ENCODE results near the gene MSI2.
A peak's percentile ranks its signal among the peaks of the same experiment; 100 is the strongest.

Gene MSI2

GRCh38 chr17:57624386-57624785 lies 368.1 kb downstream of the MSI2 start:
- Histone ChIP-seq H2BK5ac (ENCODE audit: low read length) (no peak overlapping the region), H3K9ac (ENCODE audit: low read depth, low read length, poor library complexity) (no peak overlapping the region), H4K91ac (ENCODE audit: low read depth, low read length, poor library complexity) (no peak overlapping the region), H3K27me3 (ENCODE audit: control insufficient read depth in 3 of 3, insufficient read depth in 3 of 3, low read depth in 1 of 3, low read length in 3 of 3) (no peaks in the 10 kb centered on the region), H3K36me3 (replicated peaks in 1 of 2; ENCODE audit: control insufficient read depth in 2 of 2, insufficient read depth in 2 of 2, low read length in 2 of 2) (peaks cover 26 to 54% of the 10 kb centered on the region in 2 donors), H3K18ac (ENCODE audit: low read length) (peak overlapping the region; percentile 82), H3K9me3 (replicated peaks in 1 of 2; ENCODE audit: control insufficient read depth in 2 of 2, insufficient read depth in 1 of 2, low read depth in 1 of 2, low read length in 2 of 2) (peaks cover 0 to 3% of the 10 kb centered on the region in 2 donors), H2BK12ac (ENCODE audit: low read length) (no peak overlapping the region), H3K4ac (ENCODE audit: low read length) (no peak overlapping the region), H3K27ac (replicated peaks; ENCODE audit: low read length) (no peak overlapping the region), H3K4me3 (ENCODE audit: low read length in 2 of 2) (no peak overlapping the region), H2AK5ac (ENCODE audit: low read depth, low read length) (no peak overlapping the region), H3K79me1 (ENCODE audit: low read depth, low read length) (peaks cover 4% of the 10 kb centered on the region), H3K4me2 (ENCODE audit: insufficient read depth, low read length, poor library complexity, severe bottlenecking) (no peak overlapping the region), H2BK15ac (ENCODE audit: low read length) (no peak overlapping the region), H3K23ac (ENCODE audit: low read depth, low read length, poor library complexity) (no peak overlapping the region), H4K8ac (ENCODE audit: low read depth, low read length) (no peak overlapping the region), H3K4me1 (ENCODE audit: control insufficient read depth in 2 of 2, insufficient read depth in 1 of 2, low read depth in 1 of 2, low read length in 2 of 2) (peaks cover 15 to 18% of the 10 kb centered on the region in 2 donors), H3K14ac (ENCODE audit: low read length) (no peak overlapping the region), H2BK120ac (ENCODE audit: low read depth, low read length) (no peak overlapping the region), H2AFZ (ENCODE audit: low read length) (no peak overlapping the region)
- DNase-seq (ENCODE audit: low spot score), result no peak
- no CpG with 5 or more reads among the region's 8 CpGs for WGBS, 2 donors (ENCODE audit: extremely low coverage in 2 of 2, insufficient read length in 2 of 2, insufficient replicate concordance in 1 of 2)

- Histone ChIP-seq H3K36me3 (replicated peaks in 1 of 2; ENCODE audit: control insufficient read depth in 2 of 2, insufficient read depth in 2 of 2, low read length in 2 of 2) (peaks cover 27 to 57% of the 10 kb centered on the region in 2 donors), H3K9me3 (replicated peaks in 1 of 2; ENCODE audit: control insufficient read depth in 2 of 2, insufficient read depth in 1 of 2, low read depth in 1 of 2, low read length in 2 of 2) (peaks cover 0 to 3% of the 10 kb centered on the region in 2 donors), H3K4me2 (ENCODE audit: insufficient read depth, low read length, poor library complexity, severe bottlenecking) (no peak overlapping the region), H3K4me3 (ENCODE audit: low read length in 2 of 2) (no peak overlapping the region), H2AFZ (ENCODE audit: low read length) (no peak overlapping the region), H3K27me3 (ENCODE audit: control insufficient read depth in 3 of 3, insufficient read depth in 3 of 3, low read depth in 1 of 3, low read length in 3 of 3) (no peaks in the 10 kb centered on the region), H3K4me1 (ENCODE audit: control insufficient read depth in 2 of 2, insufficient read depth in 1 of 2, low read depth in 1 of 2, low read length in 2 of 2) (peaks cover 15 to 18% of the 10 kb centered on the region in 2 donors), H4K8ac (ENCODE audit: low read depth, low read length) (no peak overlapping the region), H2BK120ac (ENCODE audit: low read depth, low read length) (no peak overlapping the region), H4K91ac (ENCODE audit: low read depth, low read length, poor library complexity) (no peak overlapping the region), H3K27ac (replicated peaks; ENCODE audit: low read length) (no peak overlapping the region), H2BK5ac (ENCODE audit: low read length) (no peak overlapping the region), H3K23ac (ENCODE audit: low read depth, low read length, poor library complexity) (no peak overlapping the region), H3K4ac (ENCODE audit: low read length) (no peak overlapping the region), H3K14ac (ENCODE audit: low read length) (no peak overlapping the region), H2BK12ac (ENCODE audit: low read length) (no peak overlapping the region), H3K79me1 (ENCODE audit: low read depth, low read length) (peaks cover 4% of the 10 kb centered on the region), H3K18ac (ENCODE audit: low read length) (peak overlapping the region; percentile 45), H3K9ac (ENCODE audit: low read depth, low read length, poor library complexity) (no peak overlapping the region), H2BK15ac (ENCODE audit: low read length) (no peak overlapping the region), H2AK5ac (ENCODE audit: low read depth, low read length) (no peak overlapping the region)
- DNase-seq (ENCODE audit: low spot score), result no peak
- WGBS, 2 donors (ENCODE audit: extremely low coverage in 2 of 2, insufficient read length in 2 of 2, insufficient replicate concordance in 1 of 2), result no CpG with 5 or more reads among the region's 1 CpG
These were observed 369.2 kb downstream of the MSI2 start for GRCh38 chr17:57625511-57625910.

GRCh38 chr17:57625957-57626356 lies 369.6 kb downstream of the MSI2 start:
- Histone ChIP-seq H4K8ac (ENCODE audit: low read depth, low read length) (no peak overlapping the region), H3K14ac (ENCODE audit: low read length) (no peak overlapping the region), H2BK12ac (ENCODE audit: low read length) (no peak overlapping the region), H2BK5ac (ENCODE audit: low read length) (no peak overlapping the region), H4K91ac (ENCODE audit: low read depth, low read length, poor library complexity) (no peak overlapping the region), H2AFZ (ENCODE audit: low read length) (no peak overlapping the region), H3K4me3 (ENCODE audit: low read length in 2 of 2) (peak overlapping the region in 1 of 2 donors; percentile 11), H3K23ac (ENCODE audit: low read depth, low read length, poor library complexity) (peak overlapping the region; percentile 67), H3K79me1 (ENCODE audit: low read depth, low read length) (peaks cover 4% of the 10 kb centered on the region), H3K4me2 (ENCODE audit: insufficient read depth, low read length, poor library complexity, severe bottlenecking) (no peak overlapping the region), H3K36me3 (replicated peaks in 1 of 2; ENCODE audit: control insufficient read depth in 2 of 2, insufficient read depth in 2 of 2, low read length in 2 of 2) (peaks cover 26 to 61% of the 10 kb centered on the region in 2 donors), H2BK120ac (ENCODE audit: low read depth, low read length) (no peak overlapping the region), H3K27ac (replicated peaks; ENCODE audit: low read length) (no peak overlapping the region), H3K18ac (ENCODE audit: low read length) (peak overlapping the region; percentile 45), H3K27me3 (ENCODE audit: control insufficient read depth in 3 of 3, insufficient read depth in 3 of 3, low read depth in 1 of 3, low read length in 3 of 3) (no peaks in the 10 kb centered on the region), H2AK5ac (ENCODE audit: low read depth, low read length) (no peak overlapping the region), H3K4ac (ENCODE audit: low read length) (no peak overlapping the region), H3K4me1 (ENCODE audit: control insufficient read depth in 2 of 2, insufficient read depth in 1 of 2, low read depth in 1 of 2, low read length in 2 of 2) (peaks cover 15 to 18% of the 10 kb centered on the region in 2 donors), H2BK15ac (ENCODE audit: low read length) (no peak overlapping the region), H3K9me3 (replicated peaks in 1 of 2; ENCODE audit: control insufficient read depth in 2 of 2, insufficient read depth in 1 of 2, low read depth in 1 of 2, low read length in 2 of 2) (peaks cover 0 to 1% of the 10 kb centered on the region in 2 donors), H3K9ac (ENCODE audit: low read depth, low read length, poor library complexity) (no peak overlapping the region)
- no peak for DNase-seq (ENCODE audit: low spot score)
- no CpG with 5 or more reads among the region's 9 CpGs for WGBS, 2 donors (ENCODE audit: extremely low coverage in 2 of 2, insufficient read length in 2 of 2, insufficient replicate concordance in 1 of 2)

- Histone ChIP-seq H2AK5ac (ENCODE audit: low read depth, low read length) (no peak overlapping the region), H2BK12ac (ENCODE audit: low read length) (no peak overlapping the region), H3K4me1 (ENCODE audit: control insufficient read depth in 2 of 2, insufficient read depth in 1 of 2, low read depth in 1 of 2, low read length in 2 of 2) (peaks cover 15 to 18% of the 10 kb centered on the region in 2 donors), H3K9ac (ENCODE audit: low read depth, low read length, poor library complexity) (peak overlapping the region; percentile 34), H4K91ac (ENCODE audit: low read depth, low read length, poor library complexity) (no peak overlapping the region), H3K79me1 (ENCODE audit: low read depth, low read length) (peaks cover 4% of the 10 kb centered on the region), H3K4me3 (ENCODE audit: low read length in 2 of 2) (peak overlapping the region in 1 of 2 donors; percentile 11), H4K8ac (ENCODE audit: low read depth, low read length) (no peak overlapping the region), H3K27ac (replicated peaks; ENCODE audit: low read length) (no peak overlapping the region), H3K36me3 (replicated peaks in 1 of 2; ENCODE audit: control insufficient read depth in 2 of 2, insufficient read depth in 2 of 2, low read length in 2 of 2) (peaks cover 26 to 68% of the 10 kb centered on the region in 2 donors), H3K9me3 (replicated peaks in 1 of 2; ENCODE audit: control insufficient read depth in 2 of 2, insufficient read depth in 1 of 2, low read depth in 1 of 2, low read length in 2 of 2) (no peaks in the 10 kb centered on the region), H3K23ac (ENCODE audit: low read depth, low read length, poor library complexity) (peak overlapping the region; percentile 67), H3K14ac (ENCODE audit: low read length) (no peak overlapping the region), H3K18ac (ENCODE audit: low read length) (peak overlapping the region; percentile 13), H2BK120ac (ENCODE audit: low read depth, low read length) (no peak overlapping the region), H3K4ac (ENCODE audit: low read length) (no peak overlapping the region), H3K27me3 (ENCODE audit: control insufficient read depth in 3 of 3, insufficient read depth in 3 of 3, low read depth in 1 of 3, low read length in 3 of 3) (no peaks in the 10 kb centered on the region), H3K4me2 (ENCODE audit: insufficient read depth, low read length, poor library complexity, severe bottlenecking) (no peak overlapping the region), H2AFZ (ENCODE audit: low read length) (no peak overlapping the region), H2BK15ac (ENCODE audit: low read length) (no peak overlapping the region), H2BK5ac (ENCODE audit: low read length) (no peak overlapping the region)
- DNase-seq (ENCODE audit: low spot score), result no peak
- WGBS, 2 donors (ENCODE audit: extremely low coverage in 2 of 2, insufficient read length in 2 of 2, insufficient replicate concordance in 1 of 2), result no CpG with 5 or more reads among the region's 16 CpGs
These were observed 370.3 kb downstream of the MSI2 start for GRCh38 chr17:57626520-57627210.

All from neuronal stem cell (in vitro differentiated cells).